Endothelial cell of umbilical vein (primary cell): ENCODE measurements around the gene ZG16. TPM values are rescaled to one million over a fixed set of nuclear protein-coding genes. Genes with fewer than 3 reads are reported as not detected.

ENCODE experiments used
- BruUV-seq: library from RNA; stranded (reverse); fragments of 400-500 nt; replicated peaks from 2 replicates; lab custom pipeline; 2021; lab: Mats Ljungman, UMichigan
- CTCF ChIA-PET: fragments of 300-600, 350-600 bp; sonication (Branson Sonifier 250); formaldehyde crosslinking; loops from one replicate; lab custom pipeline; 2021; ENCODE audit warnings: antibody characterized with exemption, inconsistent platforms; lab: Charles Lee
- POLR2A ChIA-PET: fragments of 300-600, 350-600 bp; sonication (Branson Sonifier 250); formaldehyde crosslinking; loops from one replicate; lab custom pipeline; 2021; ENCODE audit warnings: antibody characterized with exemption, inconsistent platforms; lab: Charles Lee
- DNase-seq: peaks from one replicate; pipeline ENCODE4 v3.0.0-alpha.2; 2011; ENCODE audit warnings: low read depth, low spot score
- FAIRE-seq: peaks from 2 replicates; lab custom pipeline; 2011; peaks lifted over from hg19 to GRCh38; lab: Jason Lieb, UNC
- H2AFZ ChIP-seq: 2 replicates; pipeline ENCODE4 v1.6.0; 2012; ENCODE audit warnings: low read depth, low read length, control low read depth, inconsistent platforms
- H3K27ac ChIP-seq: 2 replicates; pipeline ENCODE4 v1.5.1; 2011; ENCODE audit warnings: low read depth, mild to moderate bottlenecking, control low read depth, low read length, moderate library complexity; ENCODE audit not compliant: insufficient read depth
- H3K27me3 ChIP-seq, 2 experiments: 2 replicates each; pipeline versions ENCODE4 v1.6.0 to v1.6.1; 2011; ENCODE audit warnings: low read length in 2 of 2, mixed read lengths in 1 of 2; ENCODE audit not compliant: control insufficient read depth in 2 of 2, insufficient read depth in 2 of 2
- H3K36me3 ChIP-seq, 2 experiments: 2 replicates in 1 of 2; 3 replicates in 1 of 2; pipeline ENCODE4 v1.5.1; 2011; ENCODE audit warnings: low read length in 2 of 2, mild to moderate bottlenecking in 1 of 2, moderate library complexity in 1 of 2; ENCODE audit not compliant: control insufficient read depth in 2 of 2, insufficient read depth in 2 of 2; ENCODE audit errors: extremely low read depth in 1 of 2
- H3K4me1 ChIP-seq: 3 replicates; pipeline ENCODE4 v1.5.1; 2011; ENCODE audit warnings: mild to moderate bottlenecking, low read length; ENCODE audit not compliant: control insufficient read depth, insufficient read depth; ENCODE audit errors: extremely low read depth
- H3K4me2 ChIP-seq: 2 replicates; pipeline ENCODE4 v1.6.1; 2011; ENCODE audit warnings: low read length, control low read depth, mixed read lengths; ENCODE audit not compliant: insufficient read depth
- H3K4me3 ChIP-seq, 3 experiments: fragments of 200-600 bp in 1 of 3; sonication (generic), shearing (Covaris generic) in 1 of 3; replicated peaks in 1 of 3; 2 replicates each; pipeline ENCODE4 v1.5.1; 2011 to 2016; ENCODE audit warnings: control low read depth in 3 of 3, low read length in 3 of 3, mild to moderate bottlenecking in 2 of 3, inconsistent platforms in 1 of 3, low read depth in 1 of 3, moderate library complexity in 1 of 3; ENCODE audit not compliant: insufficient read depth in 1 of 3
- H3K79me2 ChIP-seq: 2 replicates; pipeline ENCODE4 v1.6.0; 2012; ENCODE audit warnings: low read length, inconsistent platforms; ENCODE audit not compliant: control insufficient read depth, insufficient read depth
- H3K9ac ChIP-seq: replicated peaks from 2 replicates; pipeline ENCODE3; 2011; ENCODE audit warnings: low read length, control low read depth; ENCODE audit not compliant: insufficient read depth; ENCODE audit errors: extremely low read depth
- H3K9me1 ChIP-seq: replicated peaks from 3 replicates; pipeline ENCODE4 v1.6.0; 2011; ENCODE audit warnings: mild to moderate bottlenecking, low read length; ENCODE audit not compliant: control insufficient read depth, insufficient read depth; ENCODE audit errors: extremely low read depth
- H3K9me3 ChIP-seq: replicated peaks from 2 replicates; pipeline ENCODE4 v1.5.1; 2012; ENCODE audit warnings: low read length, inconsistent platforms; ENCODE audit not compliant: control insufficient read depth, insufficient read depth
- H4K20me1 ChIP-seq: replicated peaks from 2 replicates; pipeline ENCODE3; 2011; ENCODE audit warnings: mild to moderate bottlenecking, low read length; ENCODE audit not compliant: control insufficient read depth, insufficient read depth; ENCODE audit errors: extremely low read depth
- CTCF ChIP-seq, 2 donors: IDR thresholded peaks; 1 replicate in 1 of 2; 2 replicates in 1 of 2; pipeline ENCODE4 v1.5.1; 2011; ENCODE audit warnings: low read length in 2 of 2, mild to moderate bottlenecking in 2 of 2, moderate library complexity in 2 of 2, control low read depth in 1 of 2, inconsistent platforms in 1 of 2, low read depth in 1 of 2; ENCODE audit not compliant: insufficient read depth in 1 of 2; ENCODE audit errors: extremely low read depth in 1 of 2
- EZH2 ChIP-seq: IDR thresholded peaks from 2 replicates; pipeline ENCODE4 v1.6.1; 2012; ENCODE audit warnings: borderline replicate concordance, low read depth, mild to moderate bottlenecking, moderate library complexity, low read length, inconsistent platforms; ENCODE audit not compliant: severe bottlenecking
- FOS ChIP-seq: IDR thresholded peaks from 2 replicates; pipeline ENCODE4 v1.6.1; 2011; ENCODE audit warnings: mild to moderate bottlenecking, low read length, moderate library complexity, borderline replicate concordance; ENCODE audit not compliant: insufficient read depth
- GATA2 ChIP-seq: IDR thresholded peaks from 2 replicates; pipeline ENCODE4 v1.7.0; 2011; ENCODE audit warnings: low read depth, mild to moderate bottlenecking, moderate library complexity, mixed read lengths, low read length; ENCODE audit not compliant: insufficient read length, insufficient read depth
- JUN ChIP-seq: IDR thresholded peaks from 2 replicates; pipeline ENCODE4 v1.6.1; 2011; ENCODE audit warnings: borderline replicate concordance, low read depth; ENCODE audit not compliant: insufficient read length, insufficient read depth
- MAX ChIP-seq: IDR thresholded peaks from 2 replicates; pipeline ENCODE4 v1.6.1; 2011; ENCODE audit not compliant: insufficient read depth, insufficient read length
- MYC ChIP-seq: IDR thresholded peaks from one replicate; pipeline ENCODE4 v1.6.1; 2011; ENCODE audit warnings: mild to moderate bottlenecking, low read depth, low read length
- POLR2A ChIP-seq: IDR thresholded peaks from 2 replicates; pipeline ENCODE4 v1.6.1; 2012; ENCODE audit warnings: low read depth, mild to moderate bottlenecking, control low read depth, low read length
- POLR2AphosphoS5 ChIP-seq: IDR thresholded peaks from 2 replicates; pipeline ENCODE4 v1.6.1; 2012; ENCODE audit warnings: low read depth, mild to moderate bottlenecking, control low read depth, low read length, moderate library complexity; ENCODE audit not compliant: insufficient read depth
- dilution Hi-C: fragments of 300-500 bp; cut with MboI; formaldehyde crosslinking; loops from one replicate; pipeline ENCODE4 v1.15.0; 2019; ENCODE audit warnings: low sequenced_read_pairs; ENCODE audit not compliant: extremely low pct_ligation_motif_present
- intact Hi-C: fragments of 100-400 bp; cut with micrococcal nuclease; formaldehyde crosslinking; loops from one replicate; pipeline ENCODE4 v1.10.0; 2022
- polyA plus RNA-seq, 4 experiments: library from polyadenylated mRNA; depleted of rRNA in 3 of 4; stranded (reverse) in 3 of 4; unstranded in 1 of 4; fragments of >200 nt; gene quantifications; 2 replicates each; pipeline versions ENCODE4 v1.2.1 to v1.2.3, GENCODE V29; 2011 to 2012; ENCODE audit warnings: missing spikeins in 1 of 4
- total RNA-seq: library from RNA; stranded (reverse); gene quantifications from 2 replicates; pipeline ENCODE4 v1.2.3, GENCODE V29; 2021

The ZG16 gene
- total and polyA plus RNA-seq, 2 donors (not counting 3 experiments of a cell fraction or from before 2014, with no cell fraction given): not detected

GRCh38 chr16:29753516-29753915 is 24.5 kb upstream of the ZG16 start:
- ChIA-PET CTCF (interaction anchor here (0.6 to 1.5 kb wide), 4 partner anchors 20 to 95 kb away, joined by 3 to 5 read pairs (median 4); no protein-coding TSS in a partner anchor), POLR2A (no interaction called here)
- no peak overlapping the region for H3K4me2 ChIP-seq
- no peaks in the 10 kb centered on the region for H3K9me3 ChIP-seq
- H3K79me2 ChIP-seq: no peaks in the 10 kb centered on the region
- no peak overlapping the region for H2AFZ ChIP-seq
- intact Hi-C loops: no loop called here
- H3K27ac ChIP-seq: no peak overlapping the region
- H3K9ac ChIP-seq: no peak overlapping the region
- H4K20me1 ChIP-seq: no peaks in the 10 kb centered on the region
- dilution Hi-C loops: no loop called here
- H3K36me3 ChIP-seq: no peaks in the 10 kb centered on the region
- BruUV-seq: no TSS peak
- TF ChIP-seq POLR2AphosphoS5: no peak
- FAIRE-seq (no peak), DNase-seq (no peak)
- no peak overlapping the region for H3K4me3 ChIP-seq
- H3K9me1 ChIP-seq: no peaks in the 10 kb centered on the region
- H3K4me1 ChIP-seq: no peaks in the 10 kb centered on the region
- no peaks in the 10 kb centered on the region for H3K27me3 ChIP-seq

- dilution Hi-C loops: no loop called here
- POLR2A ChIA-PET: no interaction called here
- BruUV-seq: no TSS peak
Measured at GRCh38 chr16:29756654-29757053, 21.4 kb upstream of the ZG16 start.

More at GRCh38 chr16:29756654-29757053, 21.4 kb upstream of the ZG16 start:
- H2AFZ ChIP-seq: no peak overlapping the region
- H3K9ac ChIP-seq: no peak overlapping the region
- H3K4me1 ChIP-seq: no peaks in the 10 kb centered on the region
- H3K27me3 ChIP-seq: no peaks in the 10 kb centered on the region
- no peak for DNase-seq
- no peak overlapping the region for H3K4me3 ChIP-seq
- no peak overlapping the region for H3K4me2 ChIP-seq
- intact Hi-C loops: no loop called here
- H3K9me1 ChIP-seq: no peaks in the 10 kb centered on the region
- no peaks in the 10 kb centered on the region for H3K36me3 ChIP-seq
- TF ChIP-seq FOS: no peak
- TF ChIP-seq JUN: no peak
- TF ChIP-seq CTCF (IDR thresholded peaks at IDR 0.05; ENCODE audit: extremely low read depth in 1 of 2, insufficient read depth in 1 of 2, low read depth in 1 of 2, low read length in 2 of 2): no peak
- no peak for TF ChIP-seq EZH2
- TF ChIP-seq MYC: no peak
- TF ChIP-seq POLR2A: no peak
- TF ChIP-seq POLR2AphosphoS5: no peak
- TF ChIP-seq GATA2: no peak
- TF ChIP-seq MAX: no peak
- H3K79me2 ChIP-seq: no peaks in the 10 kb centered on the region
- CTCF ChIA-PET: interaction anchor here (0.9 to 1.0 kb wide), 2 partner anchors 28 to 29 kb away, joined by 4 read pairs; no protein-coding TSS in a partner anchor
- no peak overlapping the region for H3K27ac ChIP-seq
- no peaks in the 10 kb centered on the region for H3K9me3 ChIP-seq
- FAIRE-seq: no peak
- no peaks in the 10 kb centered on the region for H4K20me1 ChIP-seq
